H1 (cell line): ENCODE results near the gene CALR. TPM values are rescaled to one million over a fixed set of nuclear protein-coding genes. Genes with fewer than 3 reads are reported as not detected.

Experiments used
- ATF3 ChIP-seq: IDR thresholded peaks from 2 replicates; pipeline ENCODE4 v1.6.1; 2011; ENCODE audit warnings: low read depth, mild to moderate bottlenecking, low read length; ENCODE audit not compliant: insufficient read depth
- CHD1 ChIP-seq: IDR thresholded peaks from 2 replicates; pipeline ENCODE4 v1.6.1; 2012; ENCODE audit warnings: low read depth, low read length, improper control_type of control experiment
- CHD2 ChIP-seq: IDR thresholded peaks from 2 replicates; pipeline ENCODE4 v1.6.1; 2012; ENCODE audit warnings: low read length, improper control_type of control experiment
- CTBP2 ChIP-seq: IDR thresholded peaks from 2 replicates; pipeline ENCODE4 v1.7.0; 2011; ENCODE audit warnings: borderline replicate concordance, mild to moderate bottlenecking, moderate library complexity, mixed read lengths, low read length; ENCODE audit not compliant: insufficient read depth, insufficient read length
- E2F6 ChIP-seq: IDR thresholded peaks from 2 replicates; pipeline ENCODE4 v1.6.1; 2012; ENCODE audit warnings: inconsistent platforms
- GABPA ChIP-seq: IDR thresholded peaks from 2 replicates; pipeline ENCODE4 v1.6.1; 2011; ENCODE audit warnings: mild to moderate bottlenecking, low read length, moderate library complexity, borderline replicate concordance; ENCODE audit not compliant: insufficient read depth
- GTF2F1 ChIP-seq: IDR thresholded peaks from 2 replicates; pipeline ENCODE4 v1.6.1; 2012; ENCODE audit warnings: low read depth, low read length, improper control_type of control experiment, borderline replicate concordance
- HDAC2 ChIP-seq, 2 experiments: fragments of 300-600 bp in 1 of 2; sonication (generic) in 1 of 2; IDR thresholded peaks; 2 replicates each; pipeline ENCODE4 v1.6.1; 2011 to 2012; ENCODE audit warnings: low read depth in 2 of 2, low read length in 2 of 2, mild to moderate bottlenecking in 2 of 2, moderate library complexity in 2 of 2, borderline replicate concordance in 1 of 2, inconsistent platforms in 1 of 2
- NANOG ChIP-seq: IDR thresholded peaks from 2 replicates; pipeline ENCODE4 v1.6.1; 2011; ENCODE audit warnings: low read length, low read depth, mild to moderate bottlenecking, inconsistent platforms; ENCODE audit not compliant: insufficient read depth, poor library complexity, severe bottlenecking
- SRF ChIP-seq: IDR thresholded peaks from 2 replicates; pipeline ENCODE4 v1.6.1; 2011; ENCODE audit warnings: mild to moderate bottlenecking, low read depth, low read length, moderate library complexity
- TAF1 ChIP-seq: IDR thresholded peaks from 2 replicates; pipeline ENCODE4 v1.6.1; 2011; ENCODE audit warnings: mild to moderate bottlenecking, low read depth, low read length
- TAF7 ChIP-seq: optimal IDR thresholded peaks from 2 replicates; pipeline ENCODE3; 2011; ENCODE audit warnings: low read depth, mild to moderate bottlenecking, inconsistent platforms, low read length, moderate library complexity, borderline replicate concordance
- TBP ChIP-seq: IDR thresholded peaks from 2 replicates; pipeline ENCODE4 v1.6.1; 2011; ENCODE audit warnings: low read depth, low read length, improper control_type of control experiment
- TEAD4 ChIP-seq: IDR thresholded peaks from 2 replicates; pipeline ENCODE4 v1.6.1; 2012; ENCODE audit warnings: low read depth, low read length, inconsistent platforms, mixed read lengths
- polyA plus RNA-seq, 7 experiments: library from polyadenylated mRNA; depleted of rRNA in 3 of 7; stranded (reverse) in 5 of 7; unstranded in 2 of 7; fragments of >200 nt in 5 of 7; fragments of 200-250 nt in 2 of 7; gene quantifications; 1 replicate in 5 of 7; 2 replicates in 1 of 7; 4 replicates in 1 of 7; pipeline versions ENCODE4 v1.2.1 to v1.2.3, GENCODE V29; 2011 to 2013; ENCODE audit warnings: missing spikeins in 2 of 7, mixed read lengths in 2 of 7
- total RNA-seq: library from RNA; stranded (reverse); fragmentation: NEBNext Ultra II Directional; extraction: Animal tissue kit (Norgen Biotek cat#: 25700); gene quantifications from 2 replicates; pipeline ENCODE4 v1.2.1, GENCODE V29; 2021

The CALR gene
- total and polyA plus RNA-seq, 2 of the 8 experiments (the other 6 are each of a cell fraction or from before 2014, with no cell fraction given) = 591 to 1,155 TPM

GRCh38 chr19:12937927-12938778 is at the start of gene CALR (continued):
- TF ChIP-seq NANOG = no peak
- TF ChIP-seq E2F6 = peak; percentile 66; the same call in 1 of the 2 replicates
- peak; percentile 95 for TF ChIP-seq TAF1
- TF ChIP-seq GABPA = no peak
- no peak for TF ChIP-seq TEAD4
- TF ChIP-seq HDAC2 (IDR thresholded peaks at IDR 0.05; ENCODE audit: borderline replicate concordance in 1 of 2, low read depth in 2 of 2, low read length in 2 of 2) = peak; percentile 98 to 100
- TF ChIP-seq GTF2F1 = peak; percentile 57; the same call in 1 of the 2 replicates
- no peak for TF ChIP-seq SRF
- TF ChIP-seq TAF7 = peak; percentile 87
- no peak for TF ChIP-seq ATF3
- TF ChIP-seq TBP = peak; percentile 97
- no peak for TF ChIP-seq CHD1
- peak; percentile 93 for TF ChIP-seq CHD2
- no peak for TF ChIP-seq CTBP2
